SU-DHL-6 (cell line): Measurements from ENCODE around the gene TGM1.

Experiments used
- H2AFZ ChIP-seq: fragments of 200-600 bp; sonication (generic); 2 replicates; pipeline ENCODE4 v1.6.1; 2014; ENCODE audit warnings: low read depth, mild to moderate bottlenecking, moderate library complexity, mixed read lengths, antibody characterized with exemption, low read length; ENCODE audit not compliant: severe bottlenecking
- H3F3A ChIP-seq: fragments of 200-600 bp; shearing (Covaris generic); 2 replicates; pipeline ENCODE4 v1.6.0; 2016; ENCODE audit warnings: antibody characterized with exemption, mild to moderate bottlenecking; ENCODE audit not compliant: insufficient read depth
- H3K27ac ChIP-seq: fragments of 200-600 bp; sonication (generic); 2 replicates; pipeline ENCODE4 v1.5.1; 2016; ENCODE audit warnings: low read depth, mild to moderate bottlenecking, low read length, moderate library complexity, mixed read lengths
- H3K27me3 ChIP-seq: fragments of 200-600 bp; sonication (generic), shearing (Covaris generic); 2 replicates; pipeline ENCODE4 v1.6.0; 2014; ENCODE audit warnings: mild to moderate bottlenecking, low read length
- H3K36me3 ChIP-seq: fragments of 200-600 bp; sonication (generic); 2 replicates; pipeline ENCODE4 v1.6.1; 2014; ENCODE audit warnings: mild to moderate bottlenecking, low read length, mixed read lengths
- H3K4me2 ChIP-seq: fragments of 300-600, 200-600 bp; shearing (Covaris generic), sonication (generic); 2 replicates; pipeline ENCODE4 v1.6.0; 2014; ENCODE audit warnings: low read length, low read depth, mild to moderate bottlenecking; ENCODE audit not compliant: poor library complexity, severe bottlenecking
- H3K4me3 ChIP-seq: fragments of 200-600 bp; sonication (generic); 2 replicates; pipeline ENCODE4 v1.5.1; 2014; ENCODE audit warnings: antibody characterized with exemption, low read length, mild to moderate bottlenecking, mixed read lengths; ENCODE audit not compliant: insufficient read depth, poor library complexity, severe bottlenecking
- H3K79me2 ChIP-seq: fragments of 200-600 bp; sonication (generic); 2 replicates; pipeline ENCODE4 v1.6.1; 2014; ENCODE audit warnings: mild to moderate bottlenecking, low read length, moderate library complexity; ENCODE audit not compliant: insufficient read depth
- H3K9ac ChIP-seq: fragments of 200-600 bp; sonication (generic); 2 replicates; pipeline ENCODE4 v1.7.0; 2014; ENCODE audit warnings: mild to moderate bottlenecking, low read length
- H3K9me2 ChIP-seq: fragments of 200-600 bp; sonication (generic); replicated peaks from 2 replicates; pipeline ENCODE4 v1.6.1; 2014; ENCODE audit warnings: low read length; ENCODE audit not compliant: insufficient read depth
- H3K9me3 ChIP-seq: fragments of 200-600 bp; sonication (generic); 2 replicates; pipeline ENCODE4 v1.6.1; 2014; ENCODE audit warnings: low read length, mixed read lengths; ENCODE audit not compliant: insufficient read depth
- H4K20me1 ChIP-seq: fragments of 200-600 bp; sonication (generic); 2 replicates; pipeline ENCODE4 v1.6.1; 2014; ENCODE audit warnings: low read depth, mild to moderate bottlenecking, antibody characterized with exemption, low read length, moderate library complexity, mixed read lengths
- CTCF ChIP-seq: fragments of 200-600 bp; sonication (generic); IDR thresholded peaks from one replicate; pipeline ENCODE4 v1.5.1; 2017; ENCODE audit warnings: antibody characterized with exemption, mild to moderate bottlenecking, low read length, moderate library complexity; ENCODE audit not compliant: insufficient read depth, poor library complexity, severe bottlenecking
- EZH2phosphoT487 ChIP-seq: fragments of 200-600 bp; sonication (generic), shearing (Covaris generic); conservative IDR thresholded peaks from 2 replicates; pipeline ENCODE4 v1.6.1; 2018; ENCODE audit warnings: mild to moderate bottlenecking, antibody characterized with exemption, low read length, moderate library complexity, mixed read lengths

The TGM1 gene

DNA sequence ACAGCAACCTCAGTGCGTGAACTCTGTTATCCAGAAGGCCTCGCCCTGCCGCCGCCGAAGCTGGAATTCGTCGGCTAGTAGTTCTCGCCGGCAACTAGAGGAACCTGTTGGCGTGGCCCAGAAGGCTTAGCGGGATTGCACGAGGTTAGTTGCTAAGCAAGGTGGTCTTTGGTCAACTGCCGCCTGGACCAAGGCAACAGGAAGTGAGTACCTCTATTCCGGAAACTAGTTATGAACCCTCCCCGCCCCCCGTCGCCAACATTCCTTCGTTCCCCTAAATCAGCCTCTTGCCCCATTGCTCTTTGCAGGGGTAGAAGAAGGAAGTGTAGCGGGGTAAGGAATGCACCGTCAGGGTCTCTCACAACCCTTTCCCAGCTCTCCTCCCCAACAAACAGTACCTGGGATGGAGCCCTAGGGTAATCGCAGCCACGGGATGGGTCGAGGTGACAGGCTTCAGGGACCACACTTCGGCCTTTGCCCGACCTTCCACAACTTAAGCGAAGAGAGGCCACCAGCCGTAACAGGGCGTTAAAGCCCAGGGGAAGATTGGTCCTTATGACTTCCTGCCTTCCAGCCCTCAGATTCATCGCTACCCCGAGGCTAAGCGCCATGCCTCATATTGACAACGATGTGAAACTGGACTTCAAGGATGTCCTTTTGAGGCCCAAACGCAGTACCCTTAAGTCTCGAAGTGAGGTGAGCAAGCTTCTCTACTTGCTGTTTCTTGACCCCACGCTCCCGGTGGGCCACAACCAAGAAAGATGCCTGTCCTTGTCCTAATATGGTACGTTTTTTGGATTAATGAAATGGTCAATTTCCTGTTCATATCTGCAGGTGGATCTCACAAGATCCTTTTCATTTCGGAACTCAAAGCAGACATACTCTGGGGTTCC lies 30.1 kb downstream of the TGM1 start, which contains the start of gene GMPR2:
TSS of gene GMPR2 (plus strand) at position 285 of the 893 bp plus-strand sequence. CDS start at position 610, 325 bp downstream.
- H3K79me2 ChIP-seq, result peaks cover 48% of the 10 kb centered on the region
- no peaks in the 10 kb centered on the region for H3K9me2 ChIP-seq
- H3K4me2 ChIP-seq, result peak within 1 kb of the TSS; percentile 85
- H3F3A ChIP-seq, result peaks cover 16% of the 10 kb centered on the region; the same call in 1 of the 2 replicates
- H3K36me3 ChIP-seq, result no peaks in the 10 kb centered on the region
- H2AFZ ChIP-seq, result peak within 1 kb of the TSS; percentile 93
- no peak for TF ChIP-seq CTCF
- TF ChIP-seq EZH2phosphoT487, result no peak
- peak within 1 kb of the TSS; percentile 74 for H3K27ac ChIP-seq
- no peaks in the 10 kb centered on the region for H3K27me3 ChIP-seq
- H4K20me1 ChIP-seq, result no peaks in the 10 kb centered on the region
- H3K4me3 ChIP-seq, result peak within 1 kb of the TSS; percentile 99
- no peaks in the 10 kb centered on the region for H3K9me3 ChIP-seq
- peak within 1 kb of the TSS; percentile 81 for H3K9ac ChIP-seq

- peak within 1 kb of the TSS; percentile 81 for H3K9ac ChIP-seq
- H3K9me2 ChIP-seq, result no peaks in the 10 kb centered on the region
- H3K9me3 ChIP-seq, result no peaks in the 10 kb centered on the region
- no peaks in the 10 kb centered on the region for H4K20me1 ChIP-seq
- H3K27ac ChIP-seq, result peak within 1 kb of the TSS; percentile 74
- peaks cover 3% of the 10 kb centered on the region; the same call in 1 of the 2 replicates for H3K36me3 ChIP-seq
- peak within 1 kb of the TSS; percentile 99 for H3K4me3 ChIP-seq
- H3F3A ChIP-seq, result peaks cover 20% of the 10 kb centered on the region; the same call in 1 of the 2 replicates
- TF ChIP-seq EZH2phosphoT487 (no peak), CTCF (no peak)
- H2AFZ ChIP-seq, result peak within 1 kb of the TSS; percentile 93
- H3K79me2 ChIP-seq, result peaks cover 54% of the 10 kb centered on the region
- no peaks in the 10 kb centered on the region for H3K27me3 ChIP-seq
- peak within 1 kb of the TSS; percentile 85 for H3K4me2 ChIP-seq
Measured at GRCh38 chr14:24232121-24232644, 30.8 kb downstream of the TGM1 start, which contains the start of gene NEDD8. TSS of gene NEDD8 (minus strand) at chr14:24232367. CDS start at chr14:24232267, 100 bp downstream.

GRCh38 chr14:24231263-24232120 lies 31.5 kb downstream of the TGM1 start:
- Histone ChIP-seq H3K4me3 (peak overlapping the region; percentile 99), H4K20me1 (no peaks in the 10 kb centered on the region), H3K9me3 (no peaks in the 10 kb centered on the region), H3K4me2 (peak overlapping the region; percentile 85), H3F3A (peaks cover 20% of the 10 kb centered on the region; the same call in 1 of the 2 replicates), H3K9me2 (no peaks in the 10 kb centered on the region), H3K79me2 (peaks cover 61% of the 10 kb centered on the region), H3K27ac (peak overlapping the region; percentile 74), H3K36me3 (peaks cover 8% of the 10 kb centered on the region; the same call in 1 of the 2 replicates), H3K27me3 (no peaks in the 10 kb centered on the region), H2AFZ (peak overlapping the region; percentile 93), H3K9ac (peak overlapping the region; percentile 81)
- TF ChIP-seq CTCF, result no peak
- TF ChIP-seq EZH2phosphoT487, result no peak
